Osteocyte (in vitro differentiated cells): ENCODE data around the gene FHIT. TPM values are rescaled to one million over a fixed set of nuclear protein-coding genes. Genes with fewer than 3 reads are reported as not detected.

ENCODE experiments used
- DNase-seq: peaks from one replicate; pipeline ENCODE4 v3.0.0; 2021; ENCODE audit warnings: mixed read lengths; ENCODE audit not compliant: unreplicated experiment; ENCODE audit errors: extremely low spot score
- H3K27ac Mint-ChIP-seq: one replicate; pipeline ENCODE4 v1.8.0; 2021; ENCODE audit warnings: mild to moderate bottlenecking, mixed read lengths; ENCODE audit not compliant: unreplicated experiment
- H3K27me3 Mint-ChIP-seq: one replicate; pipeline ENCODE4 v1.8.0; 2021; ENCODE audit warnings: mixed read lengths; ENCODE audit not compliant: unreplicated experiment
- H3K36me3 Mint-ChIP-seq: one replicate; pipeline ENCODE4 v1.8.0; 2021; ENCODE audit warnings: mixed read lengths; ENCODE audit not compliant: unreplicated experiment
- H3K4me1 Mint-ChIP-seq: one replicate; pipeline ENCODE4 v1.8.0; 2021; ENCODE audit warnings: mixed read lengths; ENCODE audit not compliant: unreplicated experiment
- H3K4me3 Mint-ChIP-seq: one replicate; pipeline ENCODE4 v1.8.0; 2021; ENCODE audit warnings: mild to moderate bottlenecking, moderate library complexity, mixed read lengths; ENCODE audit not compliant: unreplicated experiment
- H3K9me3 Mint-ChIP-seq: one replicate; pipeline ENCODE4 v1.8.0; 2021; ENCODE audit warnings: mixed read lengths; ENCODE audit not compliant: unreplicated experiment
- total RNA-seq: library from RNA; stranded (reverse); gene quantifications from 2 replicates; pipeline ENCODE4 v1.2.1, GENCODE V29; 2021
- TF ChIP-seq, protein P1 (sequence below): fragments of 200-600 bp; sonication (generic); IDR thresholded peaks from 2 replicates; pipeline ENCODE4 v1.5.0; 2021; ENCODE audit warnings: antibody characterized with exemption, mild to moderate bottlenecking, moderate library complexity

The FHIT gene
- total RNA-seq, 1 donor from 2014 or later: 2.3 TPM

DNA sequence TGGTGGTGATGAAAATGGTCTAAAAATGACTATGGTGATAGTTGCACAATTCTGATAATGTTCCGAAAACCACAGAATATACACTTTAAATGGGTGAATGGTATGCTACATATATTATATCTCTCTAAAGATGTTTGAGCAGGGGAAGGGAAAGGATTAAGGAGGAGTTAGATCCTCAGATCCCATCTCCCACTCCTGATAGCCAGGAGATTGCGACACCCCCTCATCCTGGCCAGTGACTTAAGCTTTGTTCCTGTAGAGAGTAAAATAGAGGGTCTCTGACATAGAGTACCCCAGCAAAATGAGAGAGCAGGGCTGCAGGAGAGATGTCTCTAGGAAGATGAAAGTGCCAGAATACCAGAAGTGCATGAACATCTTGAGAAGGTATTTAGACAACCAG, 984.8 kb downstream of the FHIT start:
- DNase-seq: no peak
- H3K4me1 Mint-ChIP-seq: no peaks in the 10 kb centered on the region
- H3K27me3 Mint-ChIP-seq: no peaks in the 10 kb centered on the region
- H3K27ac Mint-ChIP-seq: no peak overlapping the region
- H3K36me3 Mint-ChIP-seq: no peaks in the 10 kb centered on the region
- no peaks in the 10 kb centered on the region for H3K9me3 Mint-ChIP-seq
- H3K4me3 Mint-ChIP-seq: no peak overlapping the region
- TF ChIP-seq, protein P1, sequence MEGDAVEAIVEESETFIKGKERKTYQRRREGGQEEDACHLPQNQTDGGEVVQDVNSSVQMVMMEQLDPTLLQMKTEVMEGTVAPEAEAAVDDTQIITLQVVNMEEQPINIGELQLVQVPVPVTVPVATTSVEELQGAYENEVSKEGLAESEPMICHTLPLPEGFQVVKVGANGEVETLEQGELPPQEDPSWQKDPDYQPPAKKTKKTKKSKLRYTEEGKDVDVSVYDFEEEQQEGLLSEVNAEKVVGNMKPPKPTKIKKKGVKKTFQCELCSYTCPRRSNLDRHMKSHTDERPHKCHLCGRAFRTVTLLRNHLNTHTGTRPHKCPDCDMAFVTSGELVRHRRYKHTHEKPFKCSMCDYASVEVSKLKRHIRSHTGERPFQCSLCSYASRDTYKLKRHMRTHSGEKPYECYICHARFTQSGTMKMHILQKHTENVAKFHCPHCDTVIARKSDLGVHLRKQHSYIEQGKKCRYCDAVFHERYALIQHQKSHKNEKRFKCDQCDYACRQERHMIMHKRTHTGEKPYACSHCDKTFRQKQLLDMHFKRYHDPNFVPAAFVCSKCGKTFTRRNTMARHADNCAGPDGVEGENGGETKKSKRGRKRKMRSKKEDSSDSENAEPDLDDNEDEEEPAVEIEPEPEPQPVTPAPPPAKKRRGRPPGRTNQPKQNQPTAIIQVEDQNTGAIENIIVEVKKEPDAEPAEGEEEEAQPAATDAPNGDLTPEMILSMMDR: no peak

DNA sequence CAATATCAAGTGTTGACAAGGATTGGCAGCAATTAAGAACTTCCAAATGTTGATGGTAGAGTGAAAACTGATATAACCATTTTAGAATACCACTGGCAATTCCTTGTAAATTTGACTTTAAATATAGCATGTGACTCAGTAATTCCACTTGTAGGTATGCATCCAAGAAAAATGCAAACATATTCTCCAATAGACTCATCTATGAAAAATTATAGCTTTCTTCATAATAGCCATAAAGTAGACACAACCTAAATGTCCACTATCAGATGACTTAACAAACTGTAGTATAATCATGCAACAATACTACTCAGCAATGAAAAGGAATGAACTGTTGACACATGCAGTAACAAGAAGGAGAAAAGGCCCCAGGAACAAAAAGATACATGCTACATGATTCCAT, 988.1 kb downstream of the FHIT start:
- H3K27ac Mint-ChIP-seq: no peak overlapping the region
- no peak for DNase-seq
- H3K36me3 Mint-ChIP-seq: no peaks in the 10 kb centered on the region
- TF ChIP-seq, protein P1: no peak
- H3K9me3 Mint-ChIP-seq: no peaks in the 10 kb centered on the region
- H3K27me3 Mint-ChIP-seq: no peaks in the 10 kb centered on the region
- no peaks in the 10 kb centered on the region for H3K4me1 Mint-ChIP-seq
- H3K4me3 Mint-ChIP-seq: no peak overlapping the region

DNA sequence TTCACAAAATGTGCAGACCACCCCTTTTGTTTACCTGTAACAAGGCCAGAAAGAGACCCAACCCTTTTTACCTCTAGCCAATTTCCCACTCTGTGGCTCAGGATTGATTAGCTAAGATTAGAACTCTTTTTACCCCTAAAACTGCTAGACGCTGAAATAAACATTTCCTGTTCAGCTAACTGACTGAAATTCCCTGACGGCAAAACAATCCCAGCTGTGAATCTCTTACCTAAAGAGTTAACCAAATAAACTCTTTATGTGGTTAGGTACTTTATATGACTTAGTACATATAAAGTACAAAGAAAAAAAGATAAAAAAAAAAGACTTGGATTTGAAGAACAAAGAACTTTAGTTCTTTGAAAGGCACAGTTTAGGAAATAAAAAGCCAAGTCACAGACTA, 988.7 kb downstream of the FHIT start:
- H3K4me1 Mint-ChIP-seq: no peaks in the 10 kb centered on the region
- H3K4me3 Mint-ChIP-seq: no peak overlapping the region
- H3K9me3 Mint-ChIP-seq: no peaks in the 10 kb centered on the region
- TF ChIP-seq, protein P1: no peak
- H3K27me3 Mint-ChIP-seq: no peaks in the 10 kb centered on the region
- H3K36me3 Mint-ChIP-seq: no peaks in the 10 kb centered on the region
- no peak overlapping the region for H3K27ac Mint-ChIP-seq
- no peak for DNase-seq

DNA sequence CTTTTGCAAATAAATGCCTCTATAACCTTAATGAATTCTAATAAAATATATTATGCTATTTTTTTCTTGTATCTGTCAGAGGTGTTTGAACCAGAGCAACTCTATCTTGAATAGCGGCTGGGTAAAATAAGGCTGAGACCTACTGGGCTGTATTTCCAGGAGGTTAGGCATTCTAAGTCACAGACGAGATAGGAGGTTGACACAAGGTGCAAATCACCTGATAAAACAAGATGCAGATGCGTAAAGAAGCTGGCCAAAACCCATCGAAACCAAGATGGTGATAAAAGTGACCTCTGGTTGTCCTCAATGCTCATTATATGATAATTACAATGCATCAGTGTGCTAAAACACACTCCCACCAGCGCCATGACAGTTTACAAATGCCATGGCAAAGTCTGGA, 990.7 kb downstream of the FHIT start:
- no peaks in the 10 kb centered on the region for H3K36me3 Mint-ChIP-seq
- no peak overlapping the region for H3K27ac Mint-ChIP-seq
- H3K4me3 Mint-ChIP-seq: no peak overlapping the region
- H3K4me1 Mint-ChIP-seq: no peaks in the 10 kb centered on the region
- TF ChIP-seq, protein P1: no peak
- no peaks in the 10 kb centered on the region for H3K9me3 Mint-ChIP-seq
- H3K27me3 Mint-ChIP-seq: no peaks in the 10 kb centered on the region
- no peak for DNase-seq

DNA sequence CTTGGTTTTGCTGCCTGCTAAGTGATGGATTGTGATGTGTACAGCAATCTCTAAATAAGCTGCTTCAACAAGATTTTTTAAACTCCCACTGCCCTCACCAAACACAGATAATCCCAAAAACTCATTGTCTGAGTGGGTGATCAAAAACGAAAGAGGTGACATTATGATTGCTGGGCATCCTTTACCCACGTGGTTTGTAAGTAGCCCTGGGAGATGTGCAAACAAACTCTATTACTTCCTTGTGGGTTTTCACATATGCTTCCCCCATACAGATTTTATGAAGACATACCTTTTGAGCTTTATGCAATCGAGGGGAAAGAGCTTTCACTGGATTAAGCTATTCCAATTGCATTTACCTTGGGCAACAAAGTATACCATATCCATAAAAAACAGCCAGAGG, 1000.4 kb downstream of the FHIT start:
- H3K9me3 Mint-ChIP-seq: no peaks in the 10 kb centered on the region
- no peak overlapping the region for H3K27ac Mint-ChIP-seq
- H3K27me3 Mint-ChIP-seq: peaks cover 9% of the 10 kb centered on the region
- TF ChIP-seq, protein P1: no peak
- no peaks in the 10 kb centered on the region for H3K4me1 Mint-ChIP-seq
- H3K4me3 Mint-ChIP-seq: no peak overlapping the region
- DNase-seq: no peak
- H3K36me3 Mint-ChIP-seq: no peaks in the 10 kb centered on the region
